ENCODE results near the gene PLCH1.

GRCh38 chr3:155648013-155648591 lies 96.8 kb downstream of the PLCH1 start:
- TF ChIP-seq CTCF (IDR thresholded peaks at IDR 0.05; ENCODE audit: low read length) (no peak), EZH2 (IDR thresholded peaks at IDR 0.05; ENCODE audit: borderline replicate concordance, low read length) (no peak)
